Activated naive CD4-positive, alpha-beta T cell treated with anti-CD3 and anti-CD28 coated beads for 36 hours (primary cell): Measurements from ENCODE around the gene RASGRP1. TPM values are rescaled to one million over a fixed set of nuclear protein-coding genes. Genes with fewer than 3 reads are reported as not detected.

Source experiments
- CTCF ChIA-PET: fragments of 350-600 bp; sonication (Branson Sonifier 250); formaldehyde crosslinking; loops from one replicate; lab custom pipeline; 2021; ENCODE audit warnings: antibody characterized with exemption; lab: Charles Lee
- DNase-seq: peaks from one replicate; pipeline ENCODE4 v3.0.0-alpha.2; 2020
- H3K27ac Mint-ChIP-seq: one replicate; pipeline ENCODE4 v1.8.0; 2021; ENCODE audit warnings: mild to moderate bottlenecking, mixed read lengths
- H3K27me3 Mint-ChIP-seq: one replicate; pipeline ENCODE4 v1.8.0; 2021; ENCODE audit warnings: low read depth, mixed read lengths
- H3K36me3 Mint-ChIP-seq: one replicate; pipeline ENCODE4 v1.8.0; 2021; ENCODE audit warnings: low read depth, mixed read lengths
- H3K4me1 Mint-ChIP-seq: one replicate; pipeline ENCODE4 v1.8.0; 2021; ENCODE audit warnings: low read depth, mixed read lengths
- H3K4me3 Mint-ChIP-seq: one replicate; pipeline ENCODE4 v1.8.0; 2021; ENCODE audit warnings: mild to moderate bottlenecking, moderate library complexity, mixed read lengths
- H3K9me3 Mint-ChIP-seq: one replicate; pipeline ENCODE4 v1.8.0; 2021; ENCODE audit warnings: mixed read lengths
- intact Hi-C: fragments of 100-400 bp; cut with micrococcal nuclease; formaldehyde crosslinking; loops from one replicate; pipeline ENCODE4 v1.15.1; 2023
- total RNA-seq, 2 experiments: library from RNA; stranded (reverse); gene quantifications; one replicate each; pipeline ENCODE4 v1.2.3, GENCODE V29; 2021

Gene RASGRP1
- total RNA-seq, 2 experiments from 2014 or later, result 44.2 to 44.9 TPM

- Mint-ChIP-seq H3K4me1 (peaks cover 90% of the 10 kb centered on the region), H3K27ac (peak overlapping the region; percentile 77), H3K36me3 (peaks cover 43% of the 10 kb centered on the region), H3K27me3 (no peaks in the 10 kb centered on the region), H3K9me3 (no peaks in the 10 kb centered on the region), H3K4me3 (peak overlapping the region; percentile 45)
- DNase-seq, result no peak
- CTCF ChIA-PET, result interaction anchor here (0.6 to 4.4 kb wide), 14 partner anchors 9 to 1554 kb away, joined by 3 to 22 read pairs (median 4); partner anchors contain the start of gene RASGRP1
- intact Hi-C loops, result loop anchor here (10.0 kb wide), 2 partner anchors 487 to 1493 kb away; no protein-coding TSS in a partner anchor
Measured at GRCh38 chr15:38551720-38552648, 12.6 kb downstream of the RASGRP1 start.

GRCh38 chr15:38549222-38549621, 15.4 kb downstream of the RASGRP1 start:
- Mint-ChIP-seq H3K4me1 (peaks cover 88% of the 10 kb centered on the region), H3K36me3 (peaks cover 45% of the 10 kb centered on the region), H3K27me3 (no peaks in the 10 kb centered on the region), H3K9me3 (no peaks in the 10 kb centered on the region), H3K27ac (peak overlapping the region; percentile 0), H3K4me3 (no peak overlapping the region)
- CTCF ChIA-PET, result interaction anchor here (0.9 kb wide), 1 partner anchor 14 kb away, joined by 4 read pairs; no protein-coding TSS in a partner anchor
- DNase-seq, result no peak
- intact Hi-C loops, result no loop called here

- CTCF ChIA-PET, result interaction anchor here (1.1 kb wide), 1 partner anchor 137 kb away, joined by 5 read pairs; no protein-coding TSS in a partner anchor
- Mint-ChIP-seq H3K9me3 (no peaks in the 10 kb centered on the region), H3K27ac (peak overlapping the region; percentile 75), H3K36me3 (peaks cover 39% of the 10 kb centered on the region), H3K27me3 (no peaks in the 10 kb centered on the region), H3K4me1 (peaks cover 86% of the 10 kb centered on the region), H3K4me3 (no peak overlapping the region)
- intact Hi-C loops, result loop anchor here (1.0 kb wide), 1 partner anchor 9 kb away; no protein-coding TSS in a partner anchor
- peak; percentile 68 for DNase-seq
Measured at GRCh38 chr15:38547255-38547997, 17.2 kb downstream of the RASGRP1 start.

DNA sequence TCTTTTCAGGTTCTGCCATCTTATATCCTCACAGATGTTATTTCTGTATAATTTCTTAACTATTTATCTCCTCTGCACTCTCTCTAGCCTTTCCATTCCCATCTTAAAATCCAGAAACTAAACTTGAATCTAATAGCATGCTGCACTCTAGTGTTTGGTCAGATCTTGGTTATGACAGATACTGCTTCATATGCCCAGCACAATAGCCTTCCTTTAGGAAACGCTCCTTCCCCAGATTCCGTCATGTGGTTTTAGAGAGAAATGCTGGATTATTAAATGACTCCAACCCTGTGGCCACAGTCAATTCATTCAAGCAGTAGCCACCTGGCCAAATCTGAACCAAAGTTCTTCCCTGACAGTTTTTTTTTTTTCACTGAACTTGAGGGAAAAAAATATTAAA, 19.4 kb downstream of the RASGRP1 start:
- DNase-seq, result no peak
- peaks cover 91% of the 10 kb centered on the region for H3K4me1 Mint-ChIP-seq
- CTCF ChIA-PET, result interaction anchor here (1.0 kb wide), 1 partner anchor 19 kb away, joined by 3 read pairs; the partner anchor contains the start of gene RASGRP1
- H3K36me3 Mint-ChIP-seq, result peaks cover 45% of the 10 kb centered on the region
- no peaks in the 10 kb centered on the region for H3K9me3 Mint-ChIP-seq
- H3K4me3 Mint-ChIP-seq, result no peak overlapping the region
- H3K27ac Mint-ChIP-seq, result peak overlapping the region; percentile 27
- intact Hi-C loops, result no loop called here
- no peaks in the 10 kb centered on the region for H3K27me3 Mint-ChIP-seq

DNA sequence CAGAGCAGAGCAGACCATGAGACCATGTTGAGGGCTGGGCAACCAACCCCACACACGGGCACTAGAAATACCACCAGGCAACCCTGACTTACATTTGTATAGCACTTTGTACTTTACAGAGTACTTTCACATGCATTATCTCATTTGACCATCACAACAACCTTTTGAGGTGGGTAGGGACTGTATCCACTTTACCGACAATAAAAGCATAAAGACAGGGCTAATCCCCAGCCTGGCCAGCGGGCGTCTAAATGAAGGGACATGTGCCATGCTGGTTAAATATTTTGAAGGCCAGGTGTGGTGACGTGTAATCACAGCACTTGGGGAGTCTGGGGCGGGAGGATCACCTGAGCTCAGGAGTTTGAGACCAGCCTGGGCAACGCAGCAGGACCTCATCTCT, 23.6 kb downstream of the RASGRP1 start:
- no peak for DNase-seq
- CTCF ChIA-PET, result interaction anchor here (1.2 to 2.8 kb wide), 5 partner anchors 10 to 159 kb away, joined by 3 to 8 read pairs (median 3); partner anchors contain the start of gene RASGRP1
- Mint-ChIP-seq H3K4me1 (peaks cover 90% of the 10 kb centered on the region), H3K9me3 (no peaks in the 10 kb centered on the region), H3K27me3 (no peaks in the 10 kb centered on the region), H3K36me3 (peaks cover 29% of the 10 kb centered on the region), H3K27ac (peak overlapping the region; percentile 19), H3K4me3 (no peak overlapping the region)
- intact Hi-C loops, result no loop called here

DNA sequence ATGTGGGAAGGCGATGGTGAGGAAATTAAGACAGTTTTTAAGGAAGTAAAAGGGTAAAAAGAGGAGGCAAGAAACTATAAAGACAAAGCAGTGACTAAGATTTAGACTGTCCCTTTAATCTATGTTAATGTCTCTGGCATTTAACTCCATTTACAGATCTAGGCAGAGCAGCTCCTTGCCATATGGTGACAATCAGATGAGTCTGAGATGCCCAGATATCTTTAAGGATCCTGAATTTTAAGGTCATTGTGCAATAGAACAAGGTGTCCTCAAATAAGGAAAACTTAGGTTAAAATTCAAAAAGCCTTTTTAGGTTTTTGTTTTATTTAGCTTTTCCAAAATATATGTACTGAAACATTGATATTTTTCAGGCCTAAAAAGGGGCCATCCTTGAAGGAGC, 24.1 kb downstream of the RASGRP1 start:
- Mint-ChIP-seq H3K9me3 (no peaks in the 10 kb centered on the region), H3K27ac (peak overlapping the region; percentile 27)

GRCh38 chr15:38539008-38539343, 25.6 kb downstream of the RASGRP1 start:
- H3K9me3 Mint-ChIP-seq, result no peaks in the 10 kb centered on the region
- CTCF ChIA-PET, result interaction anchor here (1.1 to 1.2 kb wide), 2 partner anchors 10 to 15 kb away, joined by 3 to 4 read pairs; no protein-coding TSS in a partner anchor
- peaks cover 92% of the 10 kb centered on the region for H3K4me1 Mint-ChIP-seq
- no peak for DNase-seq
- intact Hi-C loops, result loop anchor here (1.0 to 10.0 kb wide), 2 partner anchors 15 to 284 kb away; partner anchors contain the start of gene SPRED1
- no peaks in the 10 kb centered on the region for H3K27me3 Mint-ChIP-seq
- H3K4me3 Mint-ChIP-seq, result peak overlapping the region; percentile 65
- peak overlapping the region; percentile 89 for H3K27ac Mint-ChIP-seq
- peaks cover 29% of the 10 kb centered on the region for H3K36me3 Mint-ChIP-seq

More for the DNA sequence above, 24.1 kb downstream of the RASGRP1 start:
- H3K36me3 Mint-ChIP-seq, result peaks cover 34% of the 10 kb centered on the region
- peaks cover 92% of the 10 kb centered on the region for H3K4me1 Mint-ChIP-seq
- CTCF ChIA-PET, result interaction anchor here (1.2 to 1.6 kb wide), 3 partner anchors 24 to 159 kb away, joined by 3 to 6 read pairs (median 3); partner anchors contain the start of gene RASGRP1
- intact Hi-C loops, result no loop called here
- DNase-seq, result no peak
- no peak overlapping the region for H3K4me3 Mint-ChIP-seq
- H3K27me3 Mint-ChIP-seq, result no peaks in the 10 kb centered on the region

GRCh38 chr15:38538328-38539007, 26.1 kb downstream of the RASGRP1 start:
- peaks cover 92% of the 10 kb centered on the region for H3K4me1 Mint-ChIP-seq
- intact Hi-C loops, result loop anchor here (1.0 to 10.0 kb wide), 4 partner anchors 8 to 284 kb away; partner anchors contain the start of gene SPRED1
- peak overlapping the region; percentile 65 for H3K4me3 Mint-ChIP-seq
- no peak for DNase-seq
- H3K27me3 Mint-ChIP-seq, result no peaks in the 10 kb centered on the region
- peaks cover 34% of the 10 kb centered on the region for H3K36me3 Mint-ChIP-seq
- peak overlapping the region; percentile 89 for H3K27ac Mint-ChIP-seq
- no peaks in the 10 kb centered on the region for H3K9me3 Mint-ChIP-seq
- CTCF ChIA-PET, result interaction anchor here (1.1 to 1.2 kb wide), 2 partner anchors 10 to 15 kb away, joined by 3 to 4 read pairs; no protein-coding TSS in a partner anchor

- DNase-seq, result no peak
- Mint-ChIP-seq H3K36me3 (peaks cover 40% of the 10 kb centered on the region), H3K9me3 (no peaks in the 10 kb centered on the region), H3K4me3 (no peak overlapping the region), H3K27me3 (no peaks in the 10 kb centered on the region), H3K27ac (peak overlapping the region; percentile 26), H3K4me1 (peaks cover 96% of the 10 kb centered on the region)
- intact Hi-C loops, result loop anchor here (10.0 kb wide), 1 partner anchor 281 kb away; the partner anchor contains the start of gene SPRED1
- CTCF ChIA-PET, result interaction anchor here (0.7 to 2.3 kb wide), 3 partner anchors 27 to 148 kb away, joined by 3 to 10 read pairs (median 3); partner anchors contain the start of gene RASGRP1
Measured at GRCh38 chr15:38536201-38536676, 28.4 kb downstream of the RASGRP1 start.

GRCh38 chr15:38535491-38536200, 29.0 kb downstream of the RASGRP1 start:
- peaks cover 40% of the 10 kb centered on the region for H3K36me3 Mint-ChIP-seq
- intact Hi-C loops, result loop anchor here (10.0 kb wide), 1 partner anchor 281 kb away; the partner anchor contains the start of gene SPRED1
- no peak for DNase-seq
- H3K4me3 Mint-ChIP-seq, result no peak overlapping the region
- peaks cover 97% of the 10 kb centered on the region for H3K4me1 Mint-ChIP-seq
- H3K27ac Mint-ChIP-seq, result peak overlapping the region; percentile 37
- H3K9me3 Mint-ChIP-seq, result no peaks in the 10 kb centered on the region
- no peaks in the 10 kb centered on the region for H3K27me3 Mint-ChIP-seq
- CTCF ChIA-PET, result interaction anchor here (0.7 to 2.3 kb wide), 3 partner anchors 28 to 148 kb away, joined by 3 to 10 read pairs (median 3); partner anchors contain the start of gene RASGRP1
